BE2C (cell line): Measurements from ENCODE around the gene NAV3.

ENCODE experiments used
- DNase-seq: peaks from one replicate; pipeline ENCODE4 v3.0.0-alpha.2; 2020
- H3K27me3 ChIP-seq: fragments of 250-450 bp; sonication (Bioruptor Pico); 2 replicates; pipeline ENCODE4 v1.5.1; 2020; ENCODE audit warnings: mild to moderate bottlenecking
- H3K36me3 ChIP-seq: fragments of 250-450 bp; sonication (Bioruptor Pico); 2 replicates; pipeline ENCODE4 v1.5.1; 2020; ENCODE audit warnings: mild to moderate bottlenecking
- H3K4me1 ChIP-seq: fragments of 250-450 bp; sonication (Bioruptor Pico); 2 replicates; pipeline ENCODE4 v1.5.1; 2020
- H3K4me3 ChIP-seq: 2 replicates; pipeline ENCODE4 v1.5.1; 2011; ENCODE audit warnings: low read depth, low read length
- H3K9me3 ChIP-seq: fragments of 250-450 bp; sonication (Bioruptor Pico); 2 replicates; pipeline ENCODE4 v1.5.1; 2020
- CTCF ChIP-seq: IDR thresholded peaks from 2 replicates; pipeline ENCODE4 v1.5.1; 2012; ENCODE audit warnings: mild to moderate bottlenecking, low read depth, low read length

NAV3 gene

GRCh38 chr12:77918046-77918445, 87.4 kb downstream of the NAV3 start:
- DNase-seq, result no peak
- TF ChIP-seq CTCF, result no peak
- no peaks in the 10 kb centered on the region for H3K36me3 ChIP-seq
- no peaks in the 10 kb centered on the region for H3K4me1 ChIP-seq
- H3K4me3 ChIP-seq, result no peak overlapping the region
- H3K27me3 ChIP-seq, result peaks cover 8% of the 10 kb centered on the region
- H3K9me3 ChIP-seq, result no peaks in the 10 kb centered on the region

- no peak for TF ChIP-seq CTCF
- H3K4me1 ChIP-seq, result no peaks in the 10 kb centered on the region
- H3K4me3 ChIP-seq, result no peak overlapping the region
- H3K36me3 ChIP-seq, result no peaks in the 10 kb centered on the region
- H3K9me3 ChIP-seq, result no peaks in the 10 kb centered on the region
- DNase-seq, result no peak
- peaks cover 8% of the 10 kb centered on the region for H3K27me3 ChIP-seq
Observed at GRCh38 chr12:77919450-77919849, 88.8 kb downstream of the NAV3 start.

- Histone ChIP-seq H3K4me1 (no peaks in the 10 kb centered on the region), H3K4me3 (no peak overlapping the region), H3K27me3 (peaks cover 8% of the 10 kb centered on the region; the same call in 1 of the 2 replicates), H3K36me3 (no peaks in the 10 kb centered on the region), H3K9me3 (no peaks in the 10 kb centered on the region)
- DNase-seq, result no peak
- TF ChIP-seq CTCF, result no peak
Observed at GRCh38 chr12:77923882-77924281, 93.2 kb downstream of the NAV3 start.

GRCh38 chr12:77924703-77925102, 94.0 kb downstream of the NAV3 start:
- no peak for TF ChIP-seq CTCF
- DNase-seq, result no peak
- Histone ChIP-seq H3K4me1 (no peaks in the 10 kb centered on the region), H3K36me3 (no peaks in the 10 kb centered on the region), H3K4me3 (no peak overlapping the region), H3K27me3 (peaks cover 5% of the 10 kb centered on the region; the same call in 1 of the 2 replicates), H3K9me3 (no peaks in the 10 kb centered on the region)

- Histone ChIP-seq H3K4me1 (no peaks in the 10 kb centered on the region), H3K4me3 (no peak overlapping the region), H3K36me3 (no peaks in the 10 kb centered on the region), H3K9me3 (no peaks in the 10 kb centered on the region), H3K27me3 (peaks cover 3% of the 10 kb centered on the region; the same call in 1 of the 2 replicates)
- TF ChIP-seq CTCF, result peak; percentile 100
- DNase-seq, result peak; percentile 79
Observed at GRCh38 chr12:77925536-77926108, 94.9 kb downstream of the NAV3 start.

- no peak for DNase-seq
- no peaks in the 10 kb centered on the region for H3K4me1 ChIP-seq
- no peak overlapping the region for H3K4me3 ChIP-seq
- no peaks in the 10 kb centered on the region for H3K9me3 ChIP-seq
- no peak for TF ChIP-seq CTCF
- peaks cover 3% of the 10 kb centered on the region; the same call in 1 of the 2 replicates for H3K27me3 ChIP-seq
- H3K36me3 ChIP-seq, result no peaks in the 10 kb centered on the region
Observed at GRCh38 chr12:77928078-77928477, 97.4 kb downstream of the NAV3 start.
